GM19099 (cell line): ENCODE measurements around the gene NPRL2.

Experiments used
- POLR2A ChIP-seq: IDR thresholded peaks from 3 replicates; pipeline ENCODE4 v1.6.1; 2011; ENCODE audit warnings: low read depth; ENCODE audit not compliant: insufficient read length; ENCODE audit errors: extremely low read depth

Gene NPRL2

DNA sequence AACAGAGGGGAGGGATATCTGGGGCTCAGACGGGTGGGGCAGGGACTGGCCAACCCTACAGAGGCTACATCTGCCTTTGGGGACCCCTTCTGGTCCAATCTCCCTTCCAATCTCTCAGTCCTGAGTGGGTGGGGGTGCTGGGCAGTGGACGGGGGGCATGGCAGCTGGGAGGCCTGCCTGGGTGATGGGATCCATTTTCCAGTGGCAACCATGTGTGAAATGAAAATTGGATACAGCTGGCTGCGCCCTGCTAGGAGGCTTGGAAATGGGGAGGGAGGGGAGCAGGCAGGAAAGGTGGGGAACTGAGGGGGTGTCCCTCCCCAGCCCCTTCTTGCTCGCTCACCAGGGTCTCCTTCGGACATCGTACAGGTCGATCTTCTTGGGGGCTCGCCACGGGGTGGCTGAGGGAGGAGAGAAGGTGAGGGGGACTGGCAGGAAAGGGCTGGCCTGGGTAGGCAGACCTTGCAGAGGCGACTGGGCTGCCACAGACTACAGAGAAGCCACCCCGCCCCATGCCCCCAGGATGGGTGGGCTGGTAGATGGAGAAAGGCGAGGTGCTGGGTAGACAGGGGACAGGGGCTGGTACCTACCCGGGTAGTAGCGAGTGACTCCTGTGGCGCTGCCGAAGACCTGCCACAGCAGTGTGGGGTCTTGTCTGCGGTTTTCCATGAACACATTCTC is 30.0 kb upstream of the NPRL2 start:
- no peak for TF ChIP-seq POLR2A

DNA sequence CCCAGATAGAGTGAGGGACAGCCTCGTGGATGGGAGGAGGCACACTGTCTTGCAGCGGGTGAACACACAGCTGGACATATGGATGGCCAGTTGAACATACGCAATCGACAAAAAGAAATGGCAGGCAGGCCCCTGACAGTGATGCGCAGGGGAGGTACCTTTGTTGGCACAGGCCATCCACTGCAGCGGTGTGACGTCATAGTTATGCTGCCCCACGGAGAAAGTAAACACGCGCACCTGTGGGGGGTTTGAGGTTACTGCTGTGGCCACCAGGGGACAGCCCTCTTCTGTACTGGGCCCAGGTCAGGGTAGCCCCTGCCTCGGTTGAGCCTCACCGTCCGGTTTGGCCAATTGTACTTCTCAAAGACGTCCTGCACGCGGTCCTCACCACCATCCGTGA is 28.2 kb upstream of the NPRL2 start:
- no peak for TF ChIP-seq POLR2A

DNA sequence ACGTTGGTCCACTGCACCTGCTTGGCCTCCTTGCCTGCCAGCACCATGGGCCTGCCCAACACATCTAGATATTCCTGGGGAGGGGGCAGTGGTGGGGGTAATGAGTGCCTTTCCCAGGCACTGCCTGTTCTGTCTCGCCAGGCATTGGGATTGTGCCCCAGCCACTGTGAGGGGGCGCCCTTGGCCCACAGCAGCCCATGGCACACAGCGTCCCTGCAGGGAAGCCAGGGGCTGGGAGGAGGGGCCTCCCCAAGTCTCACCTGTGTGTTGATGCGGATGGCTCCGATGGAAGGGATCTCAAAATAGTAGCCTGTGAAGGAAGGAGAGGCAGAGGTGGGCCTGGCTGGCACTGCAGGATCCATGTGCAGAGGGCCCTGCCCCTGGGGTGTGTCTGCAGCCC is 27.4 kb upstream of the NPRL2 start:
- TF ChIP-seq POLR2A, result no peak

DNA sequence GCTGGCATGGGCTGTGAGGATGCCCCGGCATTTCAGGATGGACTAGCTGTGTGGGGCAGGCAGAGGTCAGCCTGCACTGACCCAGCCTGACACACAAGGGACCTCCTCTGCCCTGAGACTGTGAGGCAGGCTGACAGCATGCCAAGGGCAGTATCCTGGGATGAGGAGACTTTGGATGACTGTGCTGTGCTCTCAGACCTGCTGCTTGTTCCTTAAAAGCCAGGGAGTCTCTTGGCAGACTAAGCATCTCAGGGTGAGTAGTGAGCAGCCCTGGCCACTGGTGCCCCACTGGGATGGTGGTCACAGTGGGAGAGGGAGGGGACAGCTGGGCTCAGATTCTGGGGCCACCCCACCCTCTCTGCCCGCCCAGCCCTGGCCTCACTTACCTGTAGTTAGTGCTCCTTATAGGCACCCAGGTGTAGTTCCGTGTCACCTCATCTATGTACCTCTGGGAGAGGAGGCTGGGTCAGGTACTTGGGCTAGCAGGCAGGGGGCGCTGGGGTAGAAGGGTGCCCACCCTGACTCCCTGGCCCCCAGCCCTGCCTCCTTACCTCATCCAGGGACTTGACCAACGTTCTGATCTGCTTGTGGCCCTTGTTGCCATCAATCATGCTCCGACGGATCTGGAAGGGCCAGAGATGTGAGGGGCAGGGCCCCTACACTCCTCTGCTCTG is 24.8 kb upstream of the NPRL2 start:
- no peak for TF ChIP-seq POLR2A

DNA sequence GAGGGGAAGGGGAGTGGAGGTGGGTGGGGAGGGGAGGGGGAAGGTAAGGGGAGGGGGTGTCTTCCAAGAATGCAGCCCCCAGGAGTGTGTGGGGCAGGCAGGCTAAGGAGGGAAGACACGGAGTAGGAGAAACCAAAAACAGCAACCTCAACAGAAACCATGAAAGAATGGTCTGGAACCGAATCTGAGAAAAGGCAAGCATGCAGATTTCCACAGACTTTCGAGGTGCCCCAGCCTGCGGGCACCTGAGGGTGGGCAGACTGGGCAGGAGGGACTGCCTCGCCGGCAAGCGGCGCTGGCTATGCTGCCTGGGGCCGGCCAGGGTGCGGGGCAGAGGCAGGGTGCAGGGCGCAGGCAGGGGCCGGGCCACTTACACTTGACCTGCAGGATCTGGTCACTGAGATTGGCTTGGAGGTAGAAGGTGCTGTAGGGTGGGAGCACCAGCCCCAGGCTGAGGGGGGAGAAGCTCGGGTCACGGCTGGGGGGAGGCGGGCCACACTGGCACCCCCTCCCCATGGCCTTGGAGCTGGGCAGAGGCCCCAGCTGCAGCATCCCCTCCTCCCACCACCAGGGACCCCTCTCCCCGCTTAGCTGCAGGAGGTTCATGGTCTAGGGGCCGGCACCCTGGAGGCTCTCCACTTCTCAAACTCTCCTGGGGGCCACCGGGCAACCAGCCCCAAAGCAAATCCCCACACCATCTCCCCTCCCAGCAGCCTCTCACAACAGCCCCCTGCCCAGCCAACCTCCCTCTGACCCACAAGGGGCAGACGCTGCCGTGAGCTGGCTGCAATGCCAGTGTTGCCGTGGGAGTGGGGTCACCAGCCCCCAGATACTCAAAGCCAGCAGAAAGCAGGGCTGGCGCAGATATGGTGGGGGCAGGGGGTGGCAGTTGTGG is 24.0 kb upstream of the NPRL2 start:
- TF ChIP-seq POLR2A, result no peak

DNA sequence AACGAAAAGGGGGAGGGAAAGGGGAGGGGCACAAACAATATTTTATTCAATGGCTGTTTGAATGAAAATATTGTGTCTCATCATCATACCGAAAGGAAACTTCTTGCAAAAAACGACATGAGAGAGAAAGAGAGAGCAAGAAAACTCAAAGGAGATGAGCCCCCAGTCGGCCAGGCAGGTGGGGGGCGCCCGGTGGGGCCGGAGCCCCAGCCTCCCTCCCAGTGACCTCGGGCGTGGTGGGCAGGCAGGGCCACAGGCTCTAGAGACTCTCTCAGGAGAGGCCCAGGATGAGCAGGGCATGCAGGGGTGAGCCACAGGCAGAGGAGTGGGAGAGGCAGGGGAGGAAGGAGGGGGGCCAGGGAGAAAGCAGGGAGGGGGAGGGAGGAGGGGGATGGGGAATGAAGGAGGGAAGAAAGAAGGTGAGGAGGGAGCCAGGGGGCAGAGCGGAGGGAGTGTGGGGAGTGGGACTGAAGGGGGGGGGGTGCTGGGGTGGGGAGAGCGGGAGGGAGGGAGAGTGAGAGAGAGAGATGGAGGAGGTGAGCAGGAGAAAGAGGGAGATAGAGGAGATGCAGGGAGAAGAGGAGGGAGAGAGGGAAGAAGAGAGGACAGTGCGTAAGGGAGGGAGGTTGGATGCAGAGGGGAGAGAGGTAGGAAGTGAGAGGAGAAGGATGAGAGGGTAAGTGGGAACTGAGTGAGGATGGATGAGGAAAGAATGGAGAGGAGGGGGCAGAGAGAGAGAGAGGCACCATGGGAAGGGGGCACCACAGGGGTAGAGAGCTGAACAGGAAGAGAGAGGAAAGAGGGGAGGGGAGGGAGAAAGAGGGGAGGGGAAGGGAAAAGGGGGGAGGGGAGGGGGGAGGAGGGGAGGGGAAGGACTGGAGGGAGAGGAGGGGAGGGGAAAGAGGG is 22.8 kb upstream of the NPRL2 start:
- TF ChIP-seq POLR2A, result no peak

DNA sequence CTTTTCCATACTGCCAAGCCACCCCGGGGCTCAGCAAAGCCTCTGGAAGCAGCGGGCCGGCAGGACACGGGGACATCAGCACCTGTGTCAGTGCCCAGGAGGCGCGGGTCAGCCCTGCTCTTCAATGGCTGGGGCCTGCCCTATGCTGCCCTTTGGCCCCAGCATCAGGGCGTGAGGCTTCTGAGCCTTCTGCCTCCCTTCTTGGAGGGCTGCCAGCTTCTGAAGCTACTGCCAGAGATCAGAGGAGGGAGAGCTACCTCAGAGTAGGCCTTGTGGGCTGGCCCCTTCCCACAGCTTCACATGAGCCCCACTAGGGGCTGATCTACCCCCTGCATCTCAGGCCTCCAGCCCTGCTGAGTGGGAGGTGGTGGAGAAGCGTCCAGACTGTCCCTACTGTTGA is 21.8 kb upstream of the NPRL2 start:
- no peak for TF ChIP-seq POLR2A

DNA sequence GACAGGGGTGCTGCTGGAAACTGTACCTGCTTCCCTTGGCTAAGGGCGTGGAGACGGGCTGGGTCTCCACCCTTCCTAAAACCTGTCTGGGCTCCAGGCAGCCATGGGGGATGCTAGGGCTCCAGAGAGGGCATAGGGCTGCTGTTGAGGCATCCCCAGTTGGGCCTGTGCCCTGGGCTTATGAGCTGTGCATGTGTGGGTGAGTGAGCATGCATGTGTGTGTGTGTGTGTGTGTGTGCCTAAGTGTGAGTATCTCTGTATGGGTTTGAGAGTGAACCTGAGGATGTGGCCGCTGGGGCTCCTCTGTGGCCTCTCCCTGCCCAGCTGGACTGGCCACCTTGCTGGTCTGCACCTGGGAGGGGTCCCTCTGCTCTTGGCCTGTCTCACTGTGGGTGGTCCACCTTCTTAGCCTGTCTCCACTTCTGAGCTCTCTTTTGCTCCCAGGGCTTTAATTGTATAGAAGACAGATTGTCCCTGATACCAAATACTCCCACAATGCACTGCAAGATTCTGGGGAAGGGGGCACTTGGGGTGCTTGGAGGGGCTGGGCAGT is 20.6 kb upstream of the NPRL2 start:
- no peak for TF ChIP-seq POLR2A

DNA sequence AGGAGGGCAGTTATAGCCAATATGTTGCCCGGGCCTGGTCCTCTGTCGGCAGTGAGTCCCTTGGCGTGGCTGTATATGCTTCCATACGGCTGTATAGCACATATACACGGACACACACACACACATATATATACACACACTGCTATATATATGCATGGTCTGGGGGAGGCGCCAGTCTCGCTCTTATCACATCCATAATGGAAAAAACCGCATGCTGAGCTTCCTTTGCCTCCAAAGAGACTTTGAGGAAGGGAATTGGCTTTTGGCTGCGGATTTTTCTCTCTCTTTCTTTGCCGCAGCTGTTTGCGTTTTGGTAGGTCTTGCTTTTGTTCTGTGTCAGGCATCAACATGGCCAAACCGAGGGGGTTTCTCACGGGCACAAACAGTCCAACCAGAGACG is 20.0 kb upstream of the NPRL2 start:
- no peak for TF ChIP-seq POLR2A

DNA sequence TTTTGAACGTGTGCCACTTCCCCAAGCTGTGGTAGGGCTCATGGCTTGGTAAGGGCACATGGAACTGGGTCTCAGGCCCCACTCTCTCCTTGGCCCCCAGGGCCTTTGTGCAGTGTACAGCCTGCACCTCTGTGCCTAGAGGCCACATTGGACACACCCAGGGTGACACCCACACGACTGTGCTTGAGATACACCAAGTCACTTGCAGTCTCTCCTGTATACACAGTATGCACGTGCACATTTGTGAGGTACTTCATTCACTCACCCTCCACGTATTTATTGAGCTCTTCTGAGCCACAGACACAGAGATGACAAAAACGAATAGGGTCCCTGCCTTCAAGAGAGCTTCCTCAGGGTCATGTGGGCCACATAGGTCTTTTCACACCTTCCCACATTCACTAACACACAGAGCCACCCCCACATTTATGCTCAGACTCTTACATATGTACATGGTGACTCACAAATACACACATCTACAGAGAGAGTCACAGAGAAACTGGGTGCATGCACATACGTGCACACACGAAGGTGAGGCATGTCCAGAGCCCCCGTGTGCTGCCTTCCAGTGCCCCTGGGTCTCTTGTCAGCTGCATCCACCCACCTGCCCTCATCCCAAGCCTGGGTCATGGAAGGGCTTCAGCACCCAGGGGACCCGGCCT is 18.6 kb upstream of the NPRL2 start:
- no peak for TF ChIP-seq POLR2A

DNA sequence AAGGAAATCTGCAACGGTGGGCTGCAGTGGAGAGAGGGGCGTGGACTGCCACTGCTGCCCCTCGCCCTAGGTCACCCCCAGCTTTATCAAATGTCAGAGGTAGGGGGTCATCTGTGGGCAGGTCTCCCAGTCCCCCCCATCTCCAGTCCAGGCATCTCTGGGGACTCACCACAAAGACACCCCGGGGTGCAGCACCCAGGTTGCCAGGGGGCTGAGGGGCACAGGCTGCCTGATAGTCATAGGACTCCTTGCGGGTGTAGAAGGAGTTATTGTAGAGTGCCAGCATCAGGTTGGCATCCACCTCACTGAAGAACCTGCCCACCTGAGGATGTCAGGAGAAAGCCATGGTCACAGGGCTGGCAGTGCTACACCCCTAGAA is 15.3 kb upstream of the NPRL2 start:
- no peak for TF ChIP-seq POLR2A

DNA sequence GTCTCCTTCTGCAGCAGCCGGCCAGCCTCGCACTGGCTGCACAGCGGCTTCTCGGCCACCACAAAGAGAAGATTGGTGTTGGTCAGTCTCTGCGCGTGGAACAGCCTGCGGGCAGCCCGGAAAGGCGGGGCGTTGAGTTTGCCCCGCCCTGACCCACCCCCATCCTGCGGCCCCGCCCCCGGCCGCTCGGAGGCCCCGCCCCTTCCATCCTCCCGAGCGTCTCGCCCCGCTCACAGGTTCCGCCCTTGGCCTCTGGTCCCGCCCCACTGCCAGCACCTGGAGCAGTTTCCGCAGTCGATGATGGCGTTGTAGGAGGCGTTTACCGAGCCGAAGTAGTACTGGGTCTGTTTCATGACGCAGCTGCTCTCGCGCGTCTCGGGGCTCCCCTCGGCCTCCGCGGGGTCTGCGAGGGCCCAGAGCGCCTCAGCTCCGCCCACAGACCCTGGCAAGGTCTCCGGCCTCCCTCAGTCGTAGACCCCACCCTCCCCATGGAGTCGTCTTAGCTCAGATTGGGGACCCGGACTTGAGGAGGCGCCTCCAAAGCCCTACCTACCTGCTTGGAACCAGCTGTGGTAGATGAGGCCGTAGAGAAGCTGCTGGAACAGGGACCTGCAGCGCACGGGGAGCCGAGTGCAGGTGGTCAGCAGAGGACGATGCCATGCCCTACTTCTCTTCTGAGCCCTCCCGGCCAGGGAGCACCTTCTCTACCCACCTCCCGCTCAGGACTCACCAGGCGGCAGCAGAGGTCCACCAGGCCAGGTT is 14.7 kb upstream of the NPRL2 start:
- TF ChIP-seq POLR2A, result peak; percentile 44

DNA sequence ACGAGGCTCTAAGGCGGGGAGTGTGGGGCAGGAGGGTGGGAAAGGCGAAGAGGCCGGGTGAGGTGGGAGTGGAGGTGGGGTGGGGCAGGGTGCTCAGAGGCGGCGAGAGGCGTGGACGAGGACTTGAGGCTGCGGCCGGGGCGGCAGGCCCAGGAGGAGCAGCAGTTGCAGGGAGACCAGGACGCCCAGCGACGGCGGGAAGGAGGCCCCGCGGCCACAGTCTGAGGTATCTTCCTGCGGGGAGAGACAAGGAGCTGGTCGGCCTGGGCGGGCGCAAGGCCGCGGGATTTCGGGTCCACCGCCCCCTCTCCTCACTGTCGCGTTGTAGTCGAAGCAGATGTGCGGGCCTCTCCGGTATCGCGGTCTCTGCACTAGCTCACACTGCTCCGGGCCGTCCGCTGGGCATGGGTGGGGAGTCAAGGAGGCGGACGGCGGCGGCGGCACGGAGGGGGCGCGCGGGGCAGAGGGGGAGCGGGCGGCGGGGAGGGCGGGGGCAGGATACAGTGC is 14.1 kb upstream of the NPRL2 start:
- no peak for TF ChIP-seq POLR2A
